ENCODE data around the gene ADGRB2.

- TF ChIP-seq EP300 (IDR thresholded peaks at IDR 0.05), result no peak
- TF ChIP-seq, protein P1, sequence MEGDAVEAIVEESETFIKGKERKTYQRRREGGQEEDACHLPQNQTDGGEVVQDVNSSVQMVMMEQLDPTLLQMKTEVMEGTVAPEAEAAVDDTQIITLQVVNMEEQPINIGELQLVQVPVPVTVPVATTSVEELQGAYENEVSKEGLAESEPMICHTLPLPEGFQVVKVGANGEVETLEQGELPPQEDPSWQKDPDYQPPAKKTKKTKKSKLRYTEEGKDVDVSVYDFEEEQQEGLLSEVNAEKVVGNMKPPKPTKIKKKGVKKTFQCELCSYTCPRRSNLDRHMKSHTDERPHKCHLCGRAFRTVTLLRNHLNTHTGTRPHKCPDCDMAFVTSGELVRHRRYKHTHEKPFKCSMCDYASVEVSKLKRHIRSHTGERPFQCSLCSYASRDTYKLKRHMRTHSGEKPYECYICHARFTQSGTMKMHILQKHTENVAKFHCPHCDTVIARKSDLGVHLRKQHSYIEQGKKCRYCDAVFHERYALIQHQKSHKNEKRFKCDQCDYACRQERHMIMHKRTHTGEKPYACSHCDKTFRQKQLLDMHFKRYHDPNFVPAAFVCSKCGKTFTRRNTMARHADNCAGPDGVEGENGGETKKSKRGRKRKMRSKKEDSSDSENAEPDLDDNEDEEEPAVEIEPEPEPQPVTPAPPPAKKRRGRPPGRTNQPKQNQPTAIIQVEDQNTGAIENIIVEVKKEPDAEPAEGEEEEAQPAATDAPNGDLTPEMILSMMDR (IDR thresholded peaks at IDR 0.05), result no peak
Measured at GRCh38 chr1:31749785-31750735, 14.1 kb downstream of the ADGRB2 start.
